GM13977 (cell line): ENCODE data around the gene MBD6.

ENCODE experiments used
- DNase-seq: peaks from one replicate; pipeline ENCODE4 v3.0.0; 2012; ENCODE audit warnings: low spot score
- in situ Hi-C: fragments of 300-500 bp; cut with MboI; formaldehyde crosslinking; loops from one replicate; pipeline ENCODE4 v1.12.0; 2022; ENCODE audit warnings: low sequenced_read_pairs, low pct_unique_long_range_greater_than_20kb, mixed read lengths, inconsistent platforms; ENCODE audit not compliant: unreplicated experiment
- TF ChIP-seq, protein P1 (sequence below): IDR thresholded peaks from 2 replicates; pipeline ENCODE4 v1.5.1; 2012; ENCODE audit warnings: mild to moderate bottlenecking, control low read depth; ENCODE audit not compliant: insufficient read depth; ENCODE audit errors: extremely low read depth, missing control alignments

Gene MBD6, protein sequence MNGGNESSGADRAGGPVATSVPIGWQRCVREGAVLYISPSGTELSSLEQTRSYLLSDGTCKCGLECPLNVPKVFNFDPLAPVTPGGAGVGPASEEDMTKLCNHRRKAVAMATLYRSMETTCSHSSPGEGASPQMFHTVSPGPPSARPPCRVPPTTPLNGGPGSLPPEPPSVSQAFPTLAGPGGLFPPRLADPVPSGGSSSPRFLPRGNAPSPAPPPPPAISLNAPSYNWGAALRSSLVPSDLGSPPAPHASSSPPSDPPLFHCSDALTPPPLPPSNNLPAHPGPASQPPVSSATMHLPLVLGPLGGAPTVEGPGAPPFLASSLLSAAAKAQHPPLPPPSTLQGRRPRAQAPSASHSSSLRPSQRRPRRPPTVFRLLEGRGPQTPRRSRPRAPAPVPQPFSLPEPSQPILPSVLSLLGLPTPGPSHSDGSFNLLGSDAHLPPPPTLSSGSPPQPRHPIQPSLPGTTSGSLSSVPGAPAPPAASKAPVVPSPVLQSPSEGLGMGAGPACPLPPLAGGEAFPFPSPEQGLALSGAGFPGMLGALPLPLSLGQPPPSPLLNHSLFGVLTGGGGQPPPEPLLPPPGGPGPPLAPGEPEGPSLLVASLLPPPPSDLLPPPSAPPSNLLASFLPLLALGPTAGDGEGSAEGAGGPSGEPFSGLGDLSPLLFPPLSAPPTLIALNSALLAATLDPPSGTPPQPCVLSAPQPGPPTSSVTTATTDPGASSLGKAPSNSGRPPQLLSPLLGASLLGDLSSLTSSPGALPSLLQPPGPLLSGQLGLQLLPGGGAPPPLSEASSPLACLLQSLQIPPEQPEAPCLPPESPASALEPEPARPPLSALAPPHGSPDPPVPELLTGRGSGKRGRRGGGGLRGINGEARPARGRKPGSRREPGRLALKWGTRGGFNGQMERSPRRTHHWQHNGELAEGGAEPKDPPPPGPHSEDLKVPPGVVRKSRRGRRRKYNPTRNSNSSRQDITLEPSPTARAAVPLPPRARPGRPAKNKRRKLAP

DNA sequence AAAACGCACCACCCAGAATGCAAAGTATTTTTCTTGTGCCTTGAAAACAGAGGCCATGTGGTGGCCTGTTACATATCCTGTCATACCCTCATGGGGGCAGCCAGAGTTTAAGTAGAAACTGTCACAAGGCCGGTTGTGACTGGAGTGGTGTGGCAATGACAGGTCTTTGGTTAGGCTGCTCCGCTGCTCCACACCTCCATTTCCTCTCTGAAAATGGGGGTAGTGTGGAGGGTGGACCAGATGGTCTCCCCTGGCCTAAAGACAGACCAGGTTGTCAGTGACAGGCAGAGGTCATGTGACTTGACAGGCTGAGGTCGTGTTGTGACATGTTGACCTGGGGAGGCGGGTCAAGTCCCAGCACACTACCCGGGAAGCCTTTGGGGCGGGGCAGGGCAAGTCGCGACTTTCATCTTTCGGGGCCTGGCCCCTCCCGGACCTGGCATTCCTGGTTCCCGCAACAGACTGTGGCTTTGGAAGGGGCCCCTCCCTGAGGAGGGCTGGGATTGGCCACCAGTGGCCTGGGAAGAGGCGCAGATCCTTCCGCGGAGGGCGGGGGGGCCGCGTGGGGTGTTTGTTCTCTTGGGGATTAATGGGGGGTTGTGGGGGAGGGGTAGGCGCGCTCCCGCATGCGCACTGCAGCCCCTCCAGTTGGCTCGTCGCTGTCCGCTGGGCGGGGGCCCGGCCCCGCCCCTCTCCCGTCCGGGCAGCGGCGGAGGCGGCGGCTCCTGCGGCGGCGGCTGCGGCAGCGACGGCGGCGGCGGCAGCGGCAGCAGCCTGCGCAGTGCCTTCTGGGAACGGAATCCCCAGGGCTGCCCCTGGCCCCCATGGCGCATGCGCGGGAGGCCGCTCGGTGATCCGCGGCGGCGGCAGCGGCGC is at the start of gene MBD6:
MBD6 (plus strand) TSS at position 814 of the 876 bp plus-strand sequence. CDS start 1,480 bp downstream, outside the sequence.
- DNase-seq, result peak; percentile 99
- TF ChIP-seq, protein P1, sequence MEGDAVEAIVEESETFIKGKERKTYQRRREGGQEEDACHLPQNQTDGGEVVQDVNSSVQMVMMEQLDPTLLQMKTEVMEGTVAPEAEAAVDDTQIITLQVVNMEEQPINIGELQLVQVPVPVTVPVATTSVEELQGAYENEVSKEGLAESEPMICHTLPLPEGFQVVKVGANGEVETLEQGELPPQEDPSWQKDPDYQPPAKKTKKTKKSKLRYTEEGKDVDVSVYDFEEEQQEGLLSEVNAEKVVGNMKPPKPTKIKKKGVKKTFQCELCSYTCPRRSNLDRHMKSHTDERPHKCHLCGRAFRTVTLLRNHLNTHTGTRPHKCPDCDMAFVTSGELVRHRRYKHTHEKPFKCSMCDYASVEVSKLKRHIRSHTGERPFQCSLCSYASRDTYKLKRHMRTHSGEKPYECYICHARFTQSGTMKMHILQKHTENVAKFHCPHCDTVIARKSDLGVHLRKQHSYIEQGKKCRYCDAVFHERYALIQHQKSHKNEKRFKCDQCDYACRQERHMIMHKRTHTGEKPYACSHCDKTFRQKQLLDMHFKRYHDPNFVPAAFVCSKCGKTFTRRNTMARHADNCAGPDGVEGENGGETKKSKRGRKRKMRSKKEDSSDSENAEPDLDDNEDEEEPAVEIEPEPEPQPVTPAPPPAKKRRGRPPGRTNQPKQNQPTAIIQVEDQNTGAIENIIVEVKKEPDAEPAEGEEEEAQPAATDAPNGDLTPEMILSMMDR, result no peak
- in situ Hi-C loops, result no loop called here

DNA sequence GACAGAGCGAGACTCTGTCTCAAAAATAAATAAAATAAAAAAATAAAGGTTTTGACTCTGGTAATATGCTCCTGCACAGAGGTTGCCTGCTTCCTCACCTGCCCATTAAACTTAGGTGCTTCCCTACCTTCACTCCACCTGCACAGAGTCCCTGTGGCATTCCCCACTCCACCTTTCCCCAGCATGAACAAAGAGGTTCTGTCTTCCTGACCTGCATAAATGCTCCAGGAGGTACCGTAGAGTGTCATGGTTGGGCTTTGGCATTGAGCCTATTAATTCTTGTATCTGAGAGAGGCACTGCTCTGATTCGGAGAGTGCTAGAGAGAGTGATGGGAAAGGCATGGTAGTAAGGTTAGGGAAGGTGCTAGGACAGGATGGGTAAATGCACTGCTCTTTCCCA is 49.2 kb upstream of the MBD6 start:
- in situ Hi-C loops, result no loop called here
- TF ChIP-seq, protein P1, result no peak
- no peak for DNase-seq

DNA sequence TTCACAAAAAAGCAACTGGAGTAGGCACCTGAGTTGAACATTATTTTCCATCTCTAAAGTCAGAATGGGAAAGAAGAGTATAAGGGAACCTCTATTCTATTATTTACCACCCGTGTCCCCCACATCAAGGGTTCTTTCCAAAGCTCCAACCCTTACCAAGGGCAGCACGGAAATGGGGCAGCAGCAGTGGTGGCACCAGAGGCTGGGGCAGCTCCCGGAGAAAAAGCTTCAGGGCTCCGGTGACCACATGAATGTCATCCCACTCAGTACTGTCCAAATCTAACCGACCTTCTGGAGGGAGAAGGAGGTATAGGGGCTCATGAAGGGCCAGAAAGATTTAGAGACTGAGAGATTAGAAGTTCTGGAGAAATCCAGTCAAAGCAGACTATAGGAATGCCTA is 48.7 kb upstream of the MBD6 start:
- in situ Hi-C loops, result no loop called here
- TF ChIP-seq, protein P1, result no peak
- DNase-seq, result no peak

DNA sequence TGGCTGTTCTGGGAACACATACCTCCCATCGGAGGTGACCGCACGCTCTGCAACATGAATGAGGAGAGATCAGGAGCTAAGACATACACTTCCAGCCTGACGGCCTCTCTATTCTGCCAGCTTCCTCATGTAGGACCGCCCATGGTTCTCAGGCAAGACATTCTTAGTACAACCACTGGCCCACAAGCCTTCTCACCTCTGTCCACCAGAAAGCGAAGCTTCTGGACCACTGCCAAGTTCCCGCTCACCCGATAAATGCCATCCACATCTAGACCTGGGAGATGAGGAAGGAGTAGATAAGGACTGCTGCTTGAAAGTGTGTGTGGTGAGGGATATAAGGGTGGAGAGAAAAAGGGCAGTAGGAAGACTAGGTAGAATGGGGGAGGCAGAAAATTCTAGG is 48.2 kb upstream of the MBD6 start:
- no peak for DNase-seq
- TF ChIP-seq, protein P1, result no peak
- in situ Hi-C loops, result no loop called here

DNA sequence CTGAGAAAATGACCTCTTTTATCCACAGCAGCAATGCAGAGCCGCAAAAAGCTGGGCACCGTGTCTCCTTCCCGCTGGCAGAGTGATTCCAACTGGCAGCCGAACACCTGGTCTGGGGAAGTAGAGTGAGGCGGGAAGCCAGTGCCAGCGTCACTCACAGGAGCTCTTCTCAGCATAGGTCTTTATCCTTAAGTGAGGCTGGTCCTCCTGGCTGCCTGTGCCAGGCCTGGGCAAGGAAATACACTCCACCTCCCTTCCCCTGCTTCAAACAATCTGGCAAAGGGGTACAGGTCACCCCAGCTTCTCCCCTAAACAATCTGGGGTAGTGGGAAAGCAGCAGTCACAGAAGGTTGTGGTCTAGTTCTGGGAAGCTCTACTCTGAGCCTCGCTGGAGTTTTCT is 47.8 kb upstream of the MBD6 start:
- in situ Hi-C loops, result no loop called here
- DNase-seq, result no peak
- TF ChIP-seq, protein P1, result no peak
